GM23338 (cell line): ENCODE data around the gene PRAC2. TPM values are rescaled to one million over a fixed set of nuclear protein-coding genes. Genes with fewer than 3 reads are reported as not detected.

Experiments
- ATAC-seq: fragments of 200-7000 bp; cut with Tn5 transposase; 3 replicates; pipeline ENCODE4 v1.9.1; 2020
- DNase-seq: peaks from one replicate; pipeline ENCODE4 v3.0.0-alpha.2; 2015; ENCODE audit warnings: low spot score
- H2AFZ ChIP-seq: fragments of 200-600 bp; sonication (generic); 2 replicates; pipeline ENCODE4 v1.8.0; 2016; ENCODE audit warnings: antibody characterized with exemption, mild to moderate bottlenecking, moderate library complexity
- H3F3A ChIP-seq: fragments of 200-600 bp; sonication (generic); replicated peaks from 2 replicates; pipeline ENCODE4 v1.8.0; 2017; ENCODE audit warnings: antibody characterized with exemption, mixed run types, low read depth
- H3K27ac ChIP-seq: fragments of 200-600 bp; sonication (generic); 2 replicates; pipeline ENCODE4 v1.6.1; 2016; ENCODE audit warnings: low read depth
- H3K27me3 ChIP-seq: fragments of 200-600 bp; sonication (generic); 2 replicates; pipeline ENCODE4 v1.8.0; 2016; ENCODE audit warnings: mild to moderate bottlenecking, mixed run types, moderate library complexity; ENCODE audit not compliant: insufficient read depth
- H3K36me3 ChIP-seq: fragments of 200-600 bp; sonication (generic); 2 replicates; pipeline ENCODE4 v1.8.0; 2016; ENCODE audit warnings: mild to moderate bottlenecking; ENCODE audit not compliant: insufficient read depth
- H3K4me1 ChIP-seq: fragments of 200-600 bp; sonication (generic); 2 replicates; pipeline ENCODE4 v1.8.0; 2016; ENCODE audit warnings: mild to moderate bottlenecking, moderate library complexity; ENCODE audit not compliant: insufficient read depth
- H3K4me2 ChIP-seq: fragments of 200-600 bp; sonication (generic); 2 replicates; pipeline ENCODE4 v1.7.1; 2017; ENCODE audit warnings: mixed run types
- H3K4me3 ChIP-seq: fragments of 200-600 bp; sonication (generic); 2 replicates; pipeline ENCODE4 v1.6.1; 2016; ENCODE audit warnings: mixed run types
- H3K79me2 ChIP-seq: fragments of 200-600 bp; sonication (generic); replicated peaks from 2 replicates; pipeline ENCODE4 v1.8.0; 2017; ENCODE audit warnings: mild to moderate bottlenecking; ENCODE audit not compliant: insufficient read depth
- H3K9me2 ChIP-seq: fragments of 200-600 bp; sonication (generic); 2 replicates; pipeline ENCODE4 v1.8.0; 2017; ENCODE audit not compliant: insufficient read depth
- H4K20me1 ChIP-seq: fragments of 200-600 bp; sonication (generic); replicated peaks from 2 replicates; pipeline ENCODE4 v1.8.0; 2017; ENCODE audit warnings: mild to moderate bottlenecking; ENCODE audit not compliant: insufficient read depth
- H3K27ac Mint-ChIP-seq: 2 replicates; pipeline ENCODE4 v1.8.0; 2020; ENCODE audit warnings: inconsistent platforms, mild to moderate bottlenecking, moderate library complexity, mixed read lengths
- H3K27me3 Mint-ChIP-seq: 3 replicates; pipeline ENCODE4 v1.8.0; 2022; ENCODE audit warnings: low read depth, mild to moderate bottlenecking, moderate library complexity, mixed read lengths, inconsistent platforms; ENCODE audit not compliant: insufficient read depth, poor library complexity
- H3K36me3 Mint-ChIP-seq: 3 replicates; pipeline ENCODE4 v1.8.0; 2021; ENCODE audit warnings: low read depth, mild to moderate bottlenecking, inconsistent platforms, moderate library complexity, mixed read lengths
- H3K4me1 Mint-ChIP-seq: 3 replicates; pipeline ENCODE4 v1.8.0; 2020; ENCODE audit warnings: mild to moderate bottlenecking, inconsistent platforms, mixed read lengths
- H3K4me3 Mint-ChIP-seq: 3 replicates; pipeline ENCODE4 v1.8.0; 2021; ENCODE audit warnings: moderate library complexity, mild to moderate bottlenecking, inconsistent platforms, mixed read lengths
- H3K9me3 Mint-ChIP-seq: 3 replicates; pipeline ENCODE4 v1.8.0; 2020; ENCODE audit warnings: moderate library complexity, mild to moderate bottlenecking, inconsistent platforms, mixed read lengths
- EZH2 ChIP-seq: fragments of 200-600 bp; sonication (generic); IDR thresholded peaks from one replicate; pipeline ENCODE4 v1.8.0; 2017; ENCODE audit warnings: antibody characterized with exemption, mild to moderate bottlenecking, low read depth; ENCODE audit not compliant: unreplicated experiment
- ZNF331 ChIP-seq: fragments of 250-450 bp; sonication (Bioruptor Pico); IDR thresholded peaks from 2 replicates; pipeline ENCODE4 v1.5.0; 2020; ENCODE audit warnings: low read depth, mild to moderate bottlenecking, moderate library complexity
- polyA plus RNA-seq: library from polyadenylated mRNA; unstranded; fragments of >200 nt; fragmentation: Nextera tagmentation; extraction: Ambion mirVana; gene quantifications from 2 replicates; pipeline ENCODE4 v1.2.1, GENCODE V29; 2016
- total RNA-seq: library from RNA; depleted of rRNA; stranded (reverse); fragments of >200 nt; shearing (Covaris generic); gene quantifications from 2 replicates; pipeline ENCODE4 v1.2.3, GENCODE V29; 2014
- TF ChIP-seq, protein P1 (sequence below): fragments of 250-450 bp; sonication (Bioruptor Pico); IDR thresholded peaks from 2 replicates; pipeline ENCODE4 v1.5.0; 2020; ENCODE audit warnings: mild to moderate bottlenecking, moderate library complexity
- TF ChIP-seq, protein P2 (sequence below): IDR thresholded peaks from 2 replicates; pipeline ENCODE4 v1.6.1; 2016; ENCODE audit warnings: antibody characterized with exemption
- TF ChIP-seq, protein P3 (sequence below), 2 experiments: fragments of 200-600 bp in 1 of 2; sonication (generic) in 1 of 2; conservative IDR thresholded peaks; 2 replicates each; pipeline versions ENCODE4 v1.5.1 to v1.6.1; 2016 to 2017; ENCODE audit warnings: antibody characterized with exemption in 2 of 2, low read depth in 2 of 2, mild to moderate bottlenecking in 2 of 2, moderate library complexity in 1 of 2

Gene PRAC2
- total and polyA plus RNA-seq, 2 experiments from 2014 or later: not detected

DNA sequence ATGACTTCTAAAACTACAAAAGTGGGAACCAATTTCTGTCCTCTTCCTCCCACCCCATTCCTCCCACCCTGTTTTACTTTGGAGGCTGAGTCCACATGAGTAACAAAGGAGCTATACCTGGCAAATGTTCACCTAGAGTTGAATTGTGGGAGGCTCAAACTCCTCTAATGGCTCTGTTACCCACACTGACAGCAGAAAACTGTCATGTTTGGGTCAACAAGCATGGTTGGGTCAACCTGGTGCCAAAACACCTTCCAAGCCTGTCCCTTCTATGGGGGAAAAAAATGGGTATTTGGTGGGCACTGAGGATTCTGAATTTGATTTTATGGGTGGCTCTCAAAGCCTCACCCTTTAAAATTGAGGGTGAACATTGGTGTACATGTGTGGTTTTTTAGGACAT, 17.6 kb downstream of the PRAC2 start (continued):
- TF ChIP-seq, protein P1, sequence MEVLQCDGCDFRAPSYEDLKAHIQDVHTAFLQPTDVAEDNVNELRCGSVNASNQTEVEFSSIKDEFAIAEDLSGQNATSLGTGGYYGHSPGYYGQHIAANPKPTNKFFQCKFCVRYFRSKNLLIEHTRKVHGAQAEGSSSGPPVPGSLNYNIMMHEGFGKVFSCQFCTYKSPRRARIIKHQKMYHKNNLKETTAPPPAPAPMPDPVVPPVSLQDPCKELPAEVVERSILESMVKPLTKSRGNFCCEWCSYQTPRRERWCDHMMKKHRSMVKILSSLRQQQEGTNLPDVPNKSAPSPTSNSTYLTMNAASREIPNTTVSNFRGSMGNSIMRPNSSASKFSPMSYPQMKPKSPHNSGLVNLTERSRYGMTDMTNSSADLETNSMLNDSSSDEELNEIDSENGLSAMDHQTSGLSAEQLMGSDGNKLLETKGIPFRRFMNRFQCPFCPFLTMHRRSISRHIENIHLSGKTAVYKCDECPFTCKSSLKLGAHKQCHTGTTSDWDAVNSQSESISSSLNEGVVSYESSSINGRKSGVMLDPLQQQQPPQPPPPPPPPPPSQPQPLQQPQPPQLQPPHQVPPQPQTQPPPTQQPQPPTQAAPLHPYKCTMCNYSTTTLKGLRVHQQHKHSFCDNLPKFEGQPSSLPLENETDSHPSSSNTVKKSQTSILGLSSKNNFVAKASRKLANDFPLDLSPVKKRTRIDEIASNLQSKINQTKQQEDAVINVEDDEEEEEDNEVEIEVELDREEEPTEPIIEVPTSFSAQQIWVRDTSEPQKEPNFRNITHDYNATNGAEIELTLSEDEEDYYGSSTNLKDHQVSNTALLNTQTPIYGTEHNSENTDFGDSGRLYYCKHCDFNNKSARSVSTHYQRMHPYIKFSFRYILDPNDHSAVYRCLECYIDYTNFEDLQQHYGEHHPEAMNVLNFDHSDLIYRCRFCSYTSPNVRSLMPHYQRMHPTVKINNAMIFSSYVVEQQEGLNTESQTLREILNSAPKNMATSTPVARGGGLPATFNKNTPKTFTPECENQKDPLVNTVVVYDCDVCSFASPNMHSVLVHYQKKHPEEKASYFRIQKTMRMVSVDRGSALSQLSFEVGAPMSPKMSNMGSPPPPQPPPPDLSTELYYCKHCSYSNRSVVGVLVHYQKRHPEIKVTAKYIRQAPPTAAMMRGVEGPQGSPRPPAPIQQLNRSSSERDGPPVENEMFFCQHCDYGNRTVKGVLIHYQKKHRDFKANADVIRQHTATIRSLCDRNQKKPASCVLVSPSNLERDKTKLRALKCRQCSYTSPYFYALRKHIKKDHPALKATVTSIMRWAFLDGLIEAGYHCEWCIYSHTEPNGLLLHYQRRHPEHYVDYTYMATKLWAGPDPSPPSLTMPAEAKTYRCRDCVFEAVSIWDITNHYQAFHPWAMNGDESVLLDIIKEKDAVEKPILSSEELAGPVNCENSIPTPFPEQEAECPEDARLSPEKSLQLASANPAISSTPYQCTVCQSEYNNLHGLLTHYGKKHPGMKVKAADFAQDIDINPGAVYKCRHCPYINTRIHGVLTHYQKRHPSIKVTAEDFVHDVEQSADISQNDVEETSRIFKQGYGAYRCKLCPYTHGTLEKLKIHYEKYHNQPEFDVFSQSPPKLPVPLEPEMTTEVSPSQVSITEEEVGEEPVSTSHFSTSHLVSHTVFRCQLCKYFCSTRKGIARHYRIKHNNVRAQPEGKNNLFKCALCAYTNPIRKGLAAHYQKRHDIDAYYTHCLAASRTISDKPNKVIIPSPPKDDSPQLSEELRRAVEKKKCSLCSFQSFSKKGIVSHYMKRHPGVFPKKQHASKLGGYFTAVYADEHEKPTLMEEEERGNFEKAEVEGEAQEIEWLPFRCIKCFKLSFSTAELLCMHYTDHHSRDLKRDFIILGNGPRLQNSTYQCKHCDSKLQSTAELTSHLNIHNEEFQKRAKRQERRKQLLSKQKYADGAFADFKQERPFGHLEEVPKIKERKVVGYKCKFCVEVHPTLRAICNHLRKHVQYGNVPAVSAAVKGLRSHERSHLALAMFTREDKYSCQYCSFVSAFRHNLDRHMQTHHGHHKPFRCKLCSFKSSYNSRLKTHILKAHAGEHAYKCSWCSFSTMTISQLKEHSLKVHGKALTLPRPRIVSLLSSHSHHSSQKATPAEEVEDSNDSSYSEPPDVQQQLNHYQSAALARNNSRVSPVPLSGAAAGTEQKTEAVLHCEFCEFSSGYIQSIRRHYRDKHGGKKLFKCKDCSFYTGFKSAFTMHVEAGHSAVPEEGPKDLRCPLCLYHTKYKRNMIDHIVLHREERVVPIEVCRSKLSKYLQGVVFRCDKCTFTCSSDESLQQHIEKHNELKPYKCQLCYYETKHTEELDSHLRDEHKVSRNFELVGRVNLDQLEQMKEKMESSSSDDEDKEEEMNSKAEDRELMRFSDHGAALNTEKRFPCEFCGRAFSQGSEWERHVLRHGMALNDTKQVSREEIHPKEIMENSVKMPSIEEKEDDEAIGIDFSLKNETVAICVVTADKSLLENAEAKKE (CRISPR knock-in tag): no peak
- TF ChIP-seq, protein P2, sequence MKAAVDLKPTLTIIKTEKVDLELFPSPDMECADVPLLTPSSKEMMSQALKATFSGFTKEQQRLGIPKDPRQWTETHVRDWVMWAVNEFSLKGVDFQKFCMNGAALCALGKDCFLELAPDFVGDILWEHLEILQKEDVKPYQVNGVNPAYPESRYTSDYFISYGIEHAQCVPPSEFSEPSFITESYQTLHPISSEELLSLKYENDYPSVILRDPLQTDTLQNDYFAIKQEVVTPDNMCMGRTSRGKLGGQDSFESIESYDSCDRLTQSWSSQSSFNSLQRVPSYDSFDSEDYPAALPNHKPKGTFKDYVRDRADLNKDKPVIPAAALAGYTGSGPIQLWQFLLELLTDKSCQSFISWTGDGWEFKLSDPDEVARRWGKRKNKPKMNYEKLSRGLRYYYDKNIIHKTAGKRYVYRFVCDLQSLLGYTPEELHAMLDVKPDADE: no peak
- TF ChIP-seq, protein P3, sequence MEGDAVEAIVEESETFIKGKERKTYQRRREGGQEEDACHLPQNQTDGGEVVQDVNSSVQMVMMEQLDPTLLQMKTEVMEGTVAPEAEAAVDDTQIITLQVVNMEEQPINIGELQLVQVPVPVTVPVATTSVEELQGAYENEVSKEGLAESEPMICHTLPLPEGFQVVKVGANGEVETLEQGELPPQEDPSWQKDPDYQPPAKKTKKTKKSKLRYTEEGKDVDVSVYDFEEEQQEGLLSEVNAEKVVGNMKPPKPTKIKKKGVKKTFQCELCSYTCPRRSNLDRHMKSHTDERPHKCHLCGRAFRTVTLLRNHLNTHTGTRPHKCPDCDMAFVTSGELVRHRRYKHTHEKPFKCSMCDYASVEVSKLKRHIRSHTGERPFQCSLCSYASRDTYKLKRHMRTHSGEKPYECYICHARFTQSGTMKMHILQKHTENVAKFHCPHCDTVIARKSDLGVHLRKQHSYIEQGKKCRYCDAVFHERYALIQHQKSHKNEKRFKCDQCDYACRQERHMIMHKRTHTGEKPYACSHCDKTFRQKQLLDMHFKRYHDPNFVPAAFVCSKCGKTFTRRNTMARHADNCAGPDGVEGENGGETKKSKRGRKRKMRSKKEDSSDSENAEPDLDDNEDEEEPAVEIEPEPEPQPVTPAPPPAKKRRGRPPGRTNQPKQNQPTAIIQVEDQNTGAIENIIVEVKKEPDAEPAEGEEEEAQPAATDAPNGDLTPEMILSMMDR (conservative IDR thresholded peaks at IDR 0.05; ENCODE audit: low read depth in 2 of 2): no peak

DNA sequence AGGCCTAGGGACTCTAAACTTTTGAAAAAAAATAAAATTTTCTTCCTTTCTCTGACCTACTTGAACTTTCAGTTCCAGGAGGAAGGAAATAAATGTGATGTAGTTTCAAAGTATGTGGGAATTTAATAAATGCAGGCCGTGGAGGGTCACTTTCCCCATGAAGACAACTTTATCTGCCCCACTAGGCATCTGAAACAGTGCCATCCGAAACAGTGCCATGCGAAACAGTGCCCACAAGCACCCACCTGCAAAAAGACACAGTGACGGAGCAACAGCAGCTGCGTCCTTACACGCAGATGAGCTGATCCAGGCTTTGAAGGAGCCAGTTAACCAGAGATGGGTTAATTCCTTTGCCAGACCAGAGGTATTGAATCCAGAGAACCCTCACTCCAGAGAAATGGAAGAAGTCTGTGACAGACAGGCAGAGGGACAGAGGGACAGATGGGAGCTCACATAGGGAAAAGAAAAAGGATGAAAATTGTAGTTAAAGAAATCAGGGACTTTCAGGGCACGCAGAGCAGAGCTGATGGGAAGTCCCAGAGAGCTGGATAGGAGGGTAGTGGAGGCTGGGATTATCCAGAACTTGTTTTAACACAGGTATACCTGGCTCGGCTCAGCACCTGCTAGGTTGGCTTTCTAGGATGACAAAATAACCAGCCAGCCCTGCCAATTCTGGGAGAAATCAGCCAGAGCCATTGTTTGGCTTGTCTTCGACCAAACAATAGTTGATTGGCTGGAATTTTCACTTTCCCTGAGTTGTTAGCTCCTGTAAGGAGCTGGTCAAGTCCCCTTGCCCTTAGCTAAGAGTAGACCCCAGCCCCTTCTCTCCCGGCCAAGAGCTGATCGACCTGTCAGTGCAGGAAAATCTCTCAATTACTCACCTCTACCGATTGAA, 22.6 kb downstream of the PRAC2 start:
- no peaks in the 10 kb centered on the region for H3K36me3 Mint-ChIP-seq
- no peak overlapping the region for H3K4me3 ChIP-seq
- H3K9me3 Mint-ChIP-seq: no peaks in the 10 kb centered on the region; the same call in 2 of the 3 replicates
- H2AFZ ChIP-seq: no peak overlapping the region
- H3K79me2 ChIP-seq: no peaks in the 10 kb centered on the region
- peaks cover 63% of the 10 kb centered on the region for H4K20me1 ChIP-seq
- no peak overlapping the region for H3K27ac Mint-ChIP-seq
- DNase-seq (peak; percentile 49), ATAC-seq (no peak)
- peaks cover 15% of the 10 kb centered on the region for H3K4me1 Mint-ChIP-seq
- no peaks in the 10 kb centered on the region; the same call in 1 of the 2 replicates for H3K36me3 ChIP-seq
- H3K9me2 ChIP-seq: no peaks in the 10 kb centered on the region
- no peak overlapping the region for H3K4me2 ChIP-seq
- no peak overlapping the region for H3K27ac ChIP-seq
- peaks cover 100% of the 10 kb centered on the region for H3K27me3 ChIP-seq
- TF ChIP-seq EZH2: peak; percentile 37
- TF ChIP-seq ZNF331 (CRISPR knock-in tag): no peak
- H3F3A ChIP-seq: peaks cover 25% of the 10 kb centered on the region
- peaks cover 23% of the 10 kb centered on the region for H3K4me1 ChIP-seq
- H3K4me3 Mint-ChIP-seq: no peak overlapping the region
- peaks cover 99% of the 10 kb centered on the region for H3K27me3 Mint-ChIP-seq
